SU-DHL-6 (cell line): ENCODE results near the gene ACAP2.

ENCODE experiments used
- H2AFZ ChIP-seq: fragments of 200-600 bp; sonication (generic); 2 replicates; pipeline ENCODE4 v1.6.1; 2014; ENCODE audit warnings: low read depth, mild to moderate bottlenecking, moderate library complexity, mixed read lengths, antibody characterized with exemption, low read length; ENCODE audit not compliant: severe bottlenecking
- H3F3A ChIP-seq: fragments of 200-600 bp; shearing (Covaris generic); 2 replicates; pipeline ENCODE4 v1.6.0; 2016; ENCODE audit warnings: antibody characterized with exemption, mild to moderate bottlenecking; ENCODE audit not compliant: insufficient read depth
- H3K27ac ChIP-seq: fragments of 200-600 bp; sonication (generic); 2 replicates; pipeline ENCODE4 v1.5.1; 2016; ENCODE audit warnings: low read depth, mild to moderate bottlenecking, low read length, moderate library complexity, mixed read lengths
- H3K27me3 ChIP-seq: fragments of 200-600 bp; sonication (generic), shearing (Covaris generic); 2 replicates; pipeline ENCODE4 v1.6.0; 2014; ENCODE audit warnings: mild to moderate bottlenecking, low read length
- H3K36me3 ChIP-seq: fragments of 200-600 bp; sonication (generic); 2 replicates; pipeline ENCODE4 v1.6.1; 2014; ENCODE audit warnings: mild to moderate bottlenecking, low read length, mixed read lengths
- H3K4me2 ChIP-seq: fragments of 300-600, 200-600 bp; shearing (Covaris generic), sonication (generic); 2 replicates; pipeline ENCODE4 v1.6.0; 2014; ENCODE audit warnings: low read length, low read depth, mild to moderate bottlenecking; ENCODE audit not compliant: poor library complexity, severe bottlenecking
- H3K4me3 ChIP-seq: fragments of 200-600 bp; sonication (generic); 2 replicates; pipeline ENCODE4 v1.5.1; 2014; ENCODE audit warnings: antibody characterized with exemption, low read length, mild to moderate bottlenecking, mixed read lengths; ENCODE audit not compliant: insufficient read depth, poor library complexity, severe bottlenecking
- H3K79me2 ChIP-seq: fragments of 200-600 bp; sonication (generic); 2 replicates; pipeline ENCODE4 v1.6.1; 2014; ENCODE audit warnings: mild to moderate bottlenecking, low read length, moderate library complexity; ENCODE audit not compliant: insufficient read depth
- H3K9ac ChIP-seq: fragments of 200-600 bp; sonication (generic); 2 replicates; pipeline ENCODE4 v1.7.0; 2014; ENCODE audit warnings: mild to moderate bottlenecking, low read length
- H3K9me2 ChIP-seq: fragments of 200-600 bp; sonication (generic); replicated peaks from 2 replicates; pipeline ENCODE4 v1.6.1; 2014; ENCODE audit warnings: low read length; ENCODE audit not compliant: insufficient read depth
- H3K9me3 ChIP-seq: fragments of 200-600 bp; sonication (generic); 2 replicates; pipeline ENCODE4 v1.6.1; 2014; ENCODE audit warnings: low read length, mixed read lengths; ENCODE audit not compliant: insufficient read depth
- H4K20me1 ChIP-seq: fragments of 200-600 bp; sonication (generic); 2 replicates; pipeline ENCODE4 v1.6.1; 2014; ENCODE audit warnings: low read depth, mild to moderate bottlenecking, antibody characterized with exemption, low read length, moderate library complexity, mixed read lengths
- EZH2phosphoT487 ChIP-seq: fragments of 200-600 bp; sonication (generic), shearing (Covaris generic); conservative IDR thresholded peaks from 2 replicates; pipeline ENCODE4 v1.6.1; 2018; ENCODE audit warnings: mild to moderate bottlenecking, antibody characterized with exemption, low read length, moderate library complexity, mixed read lengths
- TF ChIP-seq, protein P1 (sequence below): fragments of 200-600 bp; sonication (generic); IDR thresholded peaks from one replicate; pipeline ENCODE4 v1.5.1; 2017; ENCODE audit warnings: antibody characterized with exemption, mild to moderate bottlenecking, low read length, moderate library complexity; ENCODE audit not compliant: insufficient read depth, poor library complexity, severe bottlenecking

Gene ACAP2

DNA sequence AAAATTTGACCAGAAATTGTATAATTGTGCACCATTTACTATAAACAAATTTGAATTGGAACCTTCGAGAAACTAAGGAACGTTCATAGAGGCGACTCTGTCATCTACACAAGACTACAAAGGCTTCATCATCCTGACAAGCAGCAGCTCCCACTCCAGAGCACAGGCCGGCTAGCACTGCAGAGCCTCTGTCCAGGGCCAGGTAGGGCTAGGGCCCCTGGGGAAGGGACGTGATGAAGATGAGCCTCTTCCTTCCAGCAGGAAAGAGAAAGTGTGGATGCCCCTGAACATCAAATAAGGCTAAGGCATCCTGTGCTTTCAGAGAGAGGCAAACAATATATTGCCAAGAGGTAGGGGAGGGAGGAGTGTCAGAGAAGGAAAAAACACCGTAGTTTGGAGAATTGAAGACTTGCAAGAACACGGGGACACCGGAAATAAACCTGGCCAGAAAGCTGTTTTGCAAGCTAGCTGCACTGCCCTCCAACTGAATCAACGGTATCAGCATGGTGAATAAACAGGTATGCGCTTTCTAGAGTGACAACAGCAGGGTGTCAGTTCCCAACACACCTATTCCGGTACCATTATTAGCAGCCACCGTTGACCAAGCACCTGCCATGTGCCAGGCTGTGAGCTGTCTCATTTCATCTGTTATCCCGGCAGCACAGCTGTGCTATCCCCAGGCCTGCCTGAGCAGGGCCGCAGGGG lies 184.2 kb downstream of the ACAP2 start:
- no peaks in the 10 kb centered on the region for H3K9me2 ChIP-seq
- no peak overlapping the region for H3K4me3 ChIP-seq
- no peak overlapping the region for H3K27ac ChIP-seq
- TF ChIP-seq, protein P1, sequence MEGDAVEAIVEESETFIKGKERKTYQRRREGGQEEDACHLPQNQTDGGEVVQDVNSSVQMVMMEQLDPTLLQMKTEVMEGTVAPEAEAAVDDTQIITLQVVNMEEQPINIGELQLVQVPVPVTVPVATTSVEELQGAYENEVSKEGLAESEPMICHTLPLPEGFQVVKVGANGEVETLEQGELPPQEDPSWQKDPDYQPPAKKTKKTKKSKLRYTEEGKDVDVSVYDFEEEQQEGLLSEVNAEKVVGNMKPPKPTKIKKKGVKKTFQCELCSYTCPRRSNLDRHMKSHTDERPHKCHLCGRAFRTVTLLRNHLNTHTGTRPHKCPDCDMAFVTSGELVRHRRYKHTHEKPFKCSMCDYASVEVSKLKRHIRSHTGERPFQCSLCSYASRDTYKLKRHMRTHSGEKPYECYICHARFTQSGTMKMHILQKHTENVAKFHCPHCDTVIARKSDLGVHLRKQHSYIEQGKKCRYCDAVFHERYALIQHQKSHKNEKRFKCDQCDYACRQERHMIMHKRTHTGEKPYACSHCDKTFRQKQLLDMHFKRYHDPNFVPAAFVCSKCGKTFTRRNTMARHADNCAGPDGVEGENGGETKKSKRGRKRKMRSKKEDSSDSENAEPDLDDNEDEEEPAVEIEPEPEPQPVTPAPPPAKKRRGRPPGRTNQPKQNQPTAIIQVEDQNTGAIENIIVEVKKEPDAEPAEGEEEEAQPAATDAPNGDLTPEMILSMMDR: no peak
- TF ChIP-seq EZH2phosphoT487: no peak
- H3F3A ChIP-seq: no peaks in the 10 kb centered on the region; the same call in 1 of the 2 replicates
- no peaks in the 10 kb centered on the region for H3K36me3 ChIP-seq
- no peaks in the 10 kb centered on the region for H3K9me3 ChIP-seq
- H3K79me2 ChIP-seq: no peaks in the 10 kb centered on the region
- H4K20me1 ChIP-seq: no peaks in the 10 kb centered on the region
- H3K4me2 ChIP-seq: no peak overlapping the region
- no peak overlapping the region for H2AFZ ChIP-seq
- no peak overlapping the region for H3K9ac ChIP-seq
- no peaks in the 10 kb centered on the region for H3K27me3 ChIP-seq

DNA sequence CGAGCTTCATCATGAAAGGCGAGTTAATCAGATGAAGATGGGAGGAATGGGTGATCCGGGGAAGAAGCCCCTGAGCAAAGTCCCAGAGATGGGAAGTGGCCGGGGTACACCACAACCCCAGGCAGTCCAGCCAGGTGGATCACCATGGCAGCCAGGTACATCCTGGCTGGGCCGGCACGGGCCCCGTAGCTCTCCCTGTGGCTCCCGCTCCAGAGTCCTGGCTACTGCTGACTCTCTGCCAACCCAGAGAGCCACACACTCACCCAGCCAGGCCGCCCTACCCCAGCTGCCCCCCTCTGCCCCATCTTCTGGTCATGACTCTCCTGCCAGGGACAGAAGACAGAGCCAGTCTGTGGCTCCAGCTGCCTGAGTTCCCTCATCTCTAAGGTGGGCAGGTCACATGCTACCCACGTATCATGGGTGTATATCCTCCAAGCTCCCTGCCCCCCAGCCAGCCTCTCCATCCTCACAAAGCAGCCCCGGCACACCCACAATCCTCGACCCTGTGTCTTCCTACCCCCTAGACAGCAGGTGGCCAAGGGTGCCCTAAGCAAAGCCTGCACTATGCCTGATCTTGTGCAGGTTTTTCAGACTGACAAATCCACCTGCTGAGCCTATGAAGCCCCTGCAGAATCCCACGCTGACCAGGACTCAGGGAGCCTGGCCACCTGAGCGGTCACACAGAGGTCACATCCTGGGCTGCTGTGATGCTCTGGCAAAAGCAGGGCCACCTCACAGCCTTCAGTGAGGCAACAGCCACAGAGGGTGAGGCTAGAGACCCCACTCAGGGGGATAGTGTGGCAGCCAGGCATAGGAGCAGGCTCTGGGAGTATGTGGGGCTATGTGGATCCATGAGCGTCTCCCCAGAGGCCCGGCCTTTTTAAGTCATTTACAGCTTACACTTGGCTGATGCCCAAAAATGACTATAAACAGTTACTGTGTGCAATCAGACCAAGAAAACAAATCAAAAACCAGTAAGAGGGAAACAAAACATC lies 185.1 kb downstream of the ACAP2 start:
- H3K27ac ChIP-seq: no peak overlapping the region
- H3K9me3 ChIP-seq: no peaks in the 10 kb centered on the region
- H4K20me1 ChIP-seq: no peaks in the 10 kb centered on the region
- TF ChIP-seq, protein P1: no peak
- TF ChIP-seq EZH2phosphoT487: no peak
- H3K27me3 ChIP-seq: no peaks in the 10 kb centered on the region
- no peak overlapping the region for H3K9ac ChIP-seq
- no peaks in the 10 kb centered on the region for H3K9me2 ChIP-seq
- no peaks in the 10 kb centered on the region for H3K79me2 ChIP-seq
- H2AFZ ChIP-seq: no peak overlapping the region
- no peaks in the 10 kb centered on the region; the same call in 1 of the 2 replicates for H3F3A ChIP-seq
- H3K36me3 ChIP-seq: no peaks in the 10 kb centered on the region
- H3K4me2 ChIP-seq: no peak overlapping the region
- no peak overlapping the region for H3K4me3 ChIP-seq

DNA sequence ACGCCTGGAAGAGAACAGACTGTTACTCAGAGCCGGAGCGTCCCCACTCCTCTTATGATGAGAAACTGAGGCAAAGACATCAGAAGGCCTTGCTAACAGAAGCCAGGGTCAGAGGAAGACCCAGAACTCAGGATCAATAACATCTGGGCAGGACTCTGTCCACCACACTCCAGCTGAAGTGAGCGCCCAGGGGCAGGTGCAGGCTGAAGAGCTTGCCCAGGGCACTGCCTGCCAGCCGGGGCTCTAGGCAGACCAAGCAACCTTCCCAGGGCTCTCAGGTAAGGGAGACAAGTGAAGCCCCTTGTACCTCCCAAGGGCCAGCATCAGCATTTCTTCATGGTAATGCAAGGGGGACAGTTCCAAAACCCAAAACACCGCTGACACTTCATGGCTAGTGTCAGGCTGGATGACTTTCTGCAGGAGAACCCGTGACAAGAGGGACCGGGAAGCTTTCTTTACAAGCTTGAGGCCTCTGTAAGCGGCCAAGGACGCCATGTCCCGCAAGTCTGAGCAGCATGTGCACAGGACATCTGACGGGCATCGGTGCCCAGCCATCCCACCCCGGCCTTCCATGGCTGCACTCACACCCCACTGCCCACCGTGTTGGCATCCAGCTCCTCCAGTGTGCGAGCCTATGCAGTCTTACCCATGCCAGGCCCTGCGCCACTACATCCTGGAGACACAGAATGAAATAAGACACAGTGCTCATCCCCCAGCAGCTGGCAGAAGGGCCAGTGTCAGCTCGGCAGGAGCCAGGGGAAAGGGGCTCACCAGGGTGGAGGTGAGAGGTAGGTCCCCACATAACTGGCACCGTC lies 186.0 kb downstream of the ACAP2 start:
- no peak overlapping the region for H3K4me2 ChIP-seq
- H3K9ac ChIP-seq: no peak overlapping the region
- no peaks in the 10 kb centered on the region for H3K36me3 ChIP-seq
- H2AFZ ChIP-seq: no peak overlapping the region
- no peaks in the 10 kb centered on the region for H3K9me2 ChIP-seq
- TF ChIP-seq EZH2phosphoT487: no peak
- TF ChIP-seq, protein P1: no peak
- no peaks in the 10 kb centered on the region for H3K79me2 ChIP-seq
- no peaks in the 10 kb centered on the region for H3K9me3 ChIP-seq
- no peaks in the 10 kb centered on the region for H3K27me3 ChIP-seq
- no peak overlapping the region for H3K27ac ChIP-seq
- H4K20me1 ChIP-seq: no peaks in the 10 kb centered on the region
- no peaks in the 10 kb centered on the region; the same call in 1 of the 2 replicates for H3F3A ChIP-seq
- no peak overlapping the region for H3K4me3 ChIP-seq
